ENCODE results near the gene KPNA1. TPM values are rescaled to one million over a fixed set of nuclear protein-coding genes. Genes with fewer than 3 reads are reported as not detected.

KPNA1 gene
- polyA plus RNA-seq, 1 of the 3 experiments (the other 2 are of a cell fraction): 21.6 TPM

GRCh38 chr3:122563717-122564025 is 48.9 kb upstream of the KPNA1 start:
- Histone ChIP-seq H3F3A (replicated peaks; ENCODE audit: insufficient read depth) (no peaks in the 10 kb centered on the region), H3K27ac (ENCODE audit: low read depth in 2 of 2, low read length in 1 of 2) (peak overlapping the region; percentile 74 to 89), H3K27me3 (ENCODE audit: insufficient read depth) (no peaks in the 10 kb centered on the region), H3K9ac (peak overlapping the region; percentile 88), H3K4me3 (ENCODE audit: low read depth in 2 of 2, low read length in 1 of 2) (peak overlapping the region; percentile 75 to 78), H3K9me3 (no peaks in the 10 kb centered on the region), H3K4me2 (peak overlapping the region; percentile 87), H3K79me2 (ENCODE audit: insufficient read depth) (peaks cover 10% of the 10 kb centered on the region), H3K4me1 (ENCODE audit: control insufficient read depth in 1 of 2, insufficient read depth in 2 of 2, low read depth in 1 of 2, low read length in 1 of 2) (peaks cover 5 to 9% of the 10 kb centered on the region in 2 experiments; a peak in 2 of 4 replicates), H2AFZ (ENCODE audit: low read depth) (peak overlapping the region; percentile 89), H4K20me1 (ENCODE audit: insufficient read depth) (no peaks in the 10 kb centered on the region), H3K36me3 (replicated peaks in 1 of 2; ENCODE audit: control insufficient read depth in 1 of 2, insufficient read depth in 2 of 2, low read length in 1 of 2) (peaks cover 9 to 26% of the 10 kb centered on the region in 2 experiments), H3K9me2 (no peaks in the 10 kb centered on the region)
- ChIA-PET CTCF (interaction anchor here (0.9 to 3.1 kb wide), 5 partner anchors 9 to 379 kb away, joined by 3 to 29 read pairs (median 4); no protein-coding TSS in a partner anchor), POLR2A (interaction anchor here (0.6 to 1.5 kb wide), 3 partner anchors 113 to 1496 kb away, joined by 3 to 6 read pairs (median 3); no protein-coding TSS in a partner anchor)
- no peak for TF ChIP-seq SIN3A (IDR thresholded peaks at IDR 0.05; ENCODE audit: borderline replicate concordance, low read depth, low read length)
- TF ChIP-seq CHD2 (IDR thresholded peaks at IDR 0.05; ENCODE audit: low read length, partially characterized antibody): no peak
- no peak for TF ChIP-seq RXRA (IDR thresholded peaks at IDR 0.05; ENCODE audit: borderline replicate concordance, low read depth)
- TF ChIP-seq FOXJ3 (CRISPR knock-in tag; IDR thresholded peaks at IDR 0.05): no peak
- no peak for TF ChIP-seq USF2 (IDR thresholded peaks at IDR 0.05; ENCODE audit: borderline replicate concordance, low read depth, low read length)
- no peak for TF ChIP-seq PBX3 (IDR thresholded peaks at IDR 0.05)
- no peak for TF ChIP-seq EZH2phosphoT487 (IDR thresholded peaks at IDR 0.05; ENCODE audit: borderline replicate concordance, low read depth)
- no peak for TF ChIP-seq JUND (IDR thresholded peaks at IDR 0.05)
- no peak for TF ChIP-seq GABPA (IDR thresholded peaks at IDR 0.05; ENCODE audit: low read depth)
- TF ChIP-seq IRF3 (IDR thresholded peaks at IDR 0.05; ENCODE audit: low read depth, low read length): no peak
- TF ChIP-seq REST (IDR thresholded peaks at IDR 0.05; ENCODE audit: low read depth, low read length): no peak
- no peak for TF ChIP-seq TEAD4 (IDR thresholded peaks at IDR 0.05; ENCODE audit: borderline replicate concordance, insufficient read depth)
- no peak for TF ChIP-seq TAF1 (IDR thresholded peaks at IDR 0.05; ENCODE audit: borderline replicate concordance, low read depth, low read length)
- no peak for TF ChIP-seq EP300 (IDR thresholded peaks at IDR 0.05; ENCODE audit: borderline replicate concordance in 1 of 2, low read depth in 1 of 2, low read length in 1 of 2)
- no peak for TF ChIP-seq RFX5 (IDR thresholded peaks at IDR 0.05; ENCODE audit: low read length)
- DNase-seq: peak; percentile 30
- 83% methylated on average over 5 of the region's 5 CpGs for WGBS (ENCODE audit: low lambda C conversion rate)

Data from SK-N-SH (cell line).